ENCODE data around the gene KCTD17.

The KCTD17 gene

DNA sequence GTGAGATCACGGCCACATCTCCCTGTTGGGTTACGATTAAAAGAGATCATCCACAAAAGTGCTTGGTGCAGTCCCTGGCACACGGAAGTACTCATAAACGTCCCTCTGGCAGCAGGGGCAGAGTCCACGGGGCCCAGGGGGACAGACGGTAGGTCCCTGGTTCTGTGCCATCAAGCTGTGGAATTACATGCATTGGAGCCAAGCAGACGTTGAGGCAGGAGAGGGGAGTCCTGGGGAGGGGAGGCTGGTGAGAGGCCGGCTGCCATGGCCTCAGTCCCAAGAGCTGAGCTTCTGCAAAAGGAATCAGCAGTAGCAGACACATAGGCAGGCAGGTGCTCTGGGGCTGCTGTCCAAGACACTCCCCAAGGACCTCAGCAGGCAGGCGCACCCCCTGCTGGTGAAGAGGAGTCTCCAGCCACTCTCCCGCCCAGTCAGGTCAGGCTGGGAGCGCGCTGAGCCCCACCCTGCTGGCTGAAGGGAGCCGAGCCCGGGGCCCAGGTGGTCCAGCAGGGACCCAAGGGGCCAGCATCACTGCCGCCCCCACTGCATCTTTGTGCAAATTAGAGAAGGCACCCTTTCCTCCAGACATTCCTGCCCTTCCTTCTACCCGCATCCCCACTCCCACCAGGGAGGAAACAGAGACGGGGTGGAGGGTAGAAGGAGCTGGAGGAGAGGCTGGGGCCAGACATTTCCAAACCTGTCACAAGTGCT lies 7.6 kb upstream of the KCTD17 start:
- DNase-seq (ENCODE audit: low read depth): no peak

DNA sequence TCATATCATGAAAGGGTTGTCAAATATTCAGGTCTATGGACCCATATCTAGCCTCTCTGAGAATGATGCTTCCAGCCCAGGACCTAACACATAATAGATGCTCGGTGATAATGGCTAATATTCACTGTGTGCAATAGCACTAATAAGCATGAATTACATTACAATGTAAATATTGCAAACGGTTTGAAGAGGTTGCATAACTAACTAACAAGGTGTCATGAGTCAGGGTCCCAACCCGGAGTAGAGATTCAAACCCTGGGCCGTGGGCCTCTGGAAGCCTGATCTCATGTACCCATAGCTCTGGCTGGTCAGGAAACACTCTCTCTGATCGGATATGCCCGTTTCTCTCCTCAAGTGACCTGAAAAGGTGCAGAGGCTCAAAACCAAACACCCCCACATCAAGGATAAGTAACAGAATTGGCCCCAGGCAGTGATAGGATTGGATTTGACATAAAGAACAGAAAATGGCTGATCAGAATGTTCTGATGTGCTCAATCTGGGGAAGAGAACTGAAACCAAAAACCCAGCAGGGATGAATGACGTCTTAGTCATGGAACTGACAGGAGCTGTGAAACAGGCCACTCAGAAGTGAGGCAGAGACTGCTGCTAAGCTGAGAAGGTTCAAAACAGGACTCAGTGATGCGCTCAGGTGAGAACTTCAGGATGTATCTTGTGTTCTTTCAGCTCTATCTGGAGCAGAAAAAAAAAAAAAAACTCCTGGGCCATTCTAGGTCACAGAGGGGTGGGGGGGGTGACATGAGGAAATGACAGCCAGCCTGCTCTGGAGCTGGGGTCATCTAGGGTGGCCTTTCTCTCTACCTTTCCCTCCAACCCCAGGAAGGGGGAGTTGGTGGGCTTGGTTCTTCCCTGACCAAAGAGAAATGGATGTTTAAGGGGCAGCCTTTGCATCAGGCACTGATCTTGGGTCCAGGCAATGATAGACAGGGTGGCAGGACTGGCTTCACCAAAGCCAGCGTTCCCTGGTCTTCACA lies 6.6 kb upstream of the KCTD17 start:
- no peak for DNase-seq (ENCODE audit: low read depth)

DNA sequence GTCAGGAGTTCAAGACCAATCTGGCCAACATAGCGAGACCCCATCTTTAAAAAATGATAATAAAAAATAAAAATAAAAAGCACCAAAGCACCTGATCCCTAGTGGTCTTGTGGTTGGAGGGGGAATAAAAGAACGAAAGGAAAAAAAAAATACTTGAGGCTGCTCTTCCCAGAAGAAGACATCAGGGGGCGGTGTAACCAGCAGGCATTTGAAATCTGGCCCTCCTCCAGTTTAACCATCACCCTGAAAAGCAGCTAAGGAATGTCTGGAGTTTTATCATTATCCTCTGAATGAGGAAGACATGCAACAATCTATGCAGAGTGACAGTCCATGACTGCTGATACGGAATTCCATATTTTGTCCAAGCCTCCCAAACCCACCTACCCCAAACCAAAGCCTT lies 5.6 kb upstream of the KCTD17 start:
- no peak for DNase-seq (ENCODE audit: low read depth)

DNA sequence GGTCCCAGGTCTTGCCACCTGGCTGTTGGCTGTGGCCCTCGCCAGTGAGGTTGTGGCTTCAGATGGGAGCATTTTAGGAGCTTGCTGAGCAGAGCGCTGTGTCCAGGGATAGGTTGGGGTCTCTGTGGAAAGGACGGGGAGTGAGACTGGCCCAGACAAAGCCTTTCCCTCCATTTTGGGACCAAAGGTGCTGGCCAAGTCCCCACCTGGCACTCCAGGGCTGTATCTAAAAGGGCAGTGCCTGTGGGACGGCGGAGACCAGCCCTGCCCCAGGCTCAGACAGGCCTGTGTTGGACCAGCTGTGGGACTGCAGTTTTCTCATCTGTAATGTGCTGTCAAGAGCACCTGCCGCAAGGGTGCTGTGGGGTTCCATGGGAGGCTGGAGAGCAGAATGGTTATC lies 5.0 kb upstream of the KCTD17 start:
- DNase-seq (ENCODE audit: low read depth): no peak

DNA sequence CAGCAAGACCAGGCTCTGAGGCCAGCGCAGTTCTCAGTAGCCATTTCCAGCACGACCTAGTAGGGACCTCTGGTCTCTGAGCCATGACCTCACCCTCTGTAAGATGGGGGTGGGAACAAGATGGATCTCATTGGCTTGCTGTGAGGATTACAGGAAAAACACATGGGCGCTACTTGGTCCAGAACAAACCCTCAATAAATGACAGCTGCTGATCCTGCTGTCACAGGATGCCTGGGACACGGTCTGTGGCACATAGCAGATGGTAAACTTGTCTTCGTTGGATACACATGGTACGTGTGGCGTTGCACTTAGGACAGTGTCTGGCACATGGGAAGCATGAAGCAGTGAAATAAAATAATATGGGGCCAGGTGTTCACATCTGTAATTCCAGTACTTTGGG lies 4.5 kb upstream of the KCTD17 start:
- DNase-seq (ENCODE audit: low read depth): no peak

DNA sequence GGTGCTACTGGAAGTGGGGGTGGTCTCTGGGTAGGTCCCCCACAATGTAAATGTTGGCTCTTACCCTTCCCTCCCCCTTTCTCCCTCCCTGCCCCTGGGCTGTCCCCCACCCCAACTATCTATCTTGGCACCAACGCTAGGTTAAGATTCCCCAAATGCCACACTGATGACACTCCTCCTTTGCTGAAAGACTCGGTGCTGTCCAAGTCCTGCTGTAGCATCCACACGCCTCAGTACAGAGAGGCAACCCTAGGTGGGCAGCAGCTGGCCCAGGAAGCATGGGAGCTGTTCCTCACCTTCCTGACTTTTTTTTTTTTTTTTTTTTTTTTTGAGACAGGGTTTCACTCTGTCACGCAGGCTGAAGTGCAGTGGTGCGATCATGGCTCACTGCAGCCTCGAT lies 3.4 kb upstream of the KCTD17 start:
- no peak for DNase-seq (ENCODE audit: low read depth)

DNA sequence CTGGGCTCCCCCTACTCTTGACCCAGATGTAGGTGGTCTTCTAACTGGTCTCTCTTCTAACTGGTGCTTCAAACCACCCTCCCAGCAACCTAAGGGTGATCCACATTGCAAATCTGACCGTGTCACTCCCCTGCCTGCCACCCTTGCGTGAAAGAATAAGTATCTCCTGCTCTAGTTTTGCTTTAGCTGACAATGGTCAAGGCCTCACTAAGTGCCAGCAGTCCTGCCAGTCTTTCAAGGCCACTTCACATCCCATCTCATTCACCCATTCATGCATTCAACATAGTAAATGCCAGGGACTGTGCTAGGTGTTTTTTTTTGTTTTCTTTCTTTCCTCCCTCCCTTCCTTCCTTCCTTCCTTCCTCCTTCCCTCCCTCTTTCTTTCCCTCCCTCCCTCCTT lies 2.3 kb upstream of the KCTD17 start:
- no peak for DNase-seq (ENCODE audit: low read depth)

DNA sequence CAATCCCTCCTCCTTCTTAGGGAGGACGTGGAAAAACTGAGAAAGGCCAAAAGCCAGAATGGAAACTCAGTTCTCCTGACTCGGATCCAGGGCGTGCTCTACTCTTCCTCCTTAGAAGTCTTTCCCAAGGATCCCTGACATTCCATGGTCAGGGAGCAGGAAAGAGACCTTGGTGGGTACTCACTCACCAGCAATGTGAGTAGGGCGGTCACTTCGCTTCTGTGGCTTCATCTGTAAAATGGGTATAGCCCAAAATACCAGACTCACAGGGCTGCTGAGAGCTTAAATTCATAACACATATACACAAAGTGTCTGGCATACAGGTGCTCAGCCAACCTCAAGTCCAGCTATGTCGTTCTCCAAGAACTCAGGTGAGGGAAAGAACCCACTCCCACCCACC lies 629 bp upstream of the KCTD17 start:
- DNase-seq (ENCODE audit: low read depth): no peak

DNA sequence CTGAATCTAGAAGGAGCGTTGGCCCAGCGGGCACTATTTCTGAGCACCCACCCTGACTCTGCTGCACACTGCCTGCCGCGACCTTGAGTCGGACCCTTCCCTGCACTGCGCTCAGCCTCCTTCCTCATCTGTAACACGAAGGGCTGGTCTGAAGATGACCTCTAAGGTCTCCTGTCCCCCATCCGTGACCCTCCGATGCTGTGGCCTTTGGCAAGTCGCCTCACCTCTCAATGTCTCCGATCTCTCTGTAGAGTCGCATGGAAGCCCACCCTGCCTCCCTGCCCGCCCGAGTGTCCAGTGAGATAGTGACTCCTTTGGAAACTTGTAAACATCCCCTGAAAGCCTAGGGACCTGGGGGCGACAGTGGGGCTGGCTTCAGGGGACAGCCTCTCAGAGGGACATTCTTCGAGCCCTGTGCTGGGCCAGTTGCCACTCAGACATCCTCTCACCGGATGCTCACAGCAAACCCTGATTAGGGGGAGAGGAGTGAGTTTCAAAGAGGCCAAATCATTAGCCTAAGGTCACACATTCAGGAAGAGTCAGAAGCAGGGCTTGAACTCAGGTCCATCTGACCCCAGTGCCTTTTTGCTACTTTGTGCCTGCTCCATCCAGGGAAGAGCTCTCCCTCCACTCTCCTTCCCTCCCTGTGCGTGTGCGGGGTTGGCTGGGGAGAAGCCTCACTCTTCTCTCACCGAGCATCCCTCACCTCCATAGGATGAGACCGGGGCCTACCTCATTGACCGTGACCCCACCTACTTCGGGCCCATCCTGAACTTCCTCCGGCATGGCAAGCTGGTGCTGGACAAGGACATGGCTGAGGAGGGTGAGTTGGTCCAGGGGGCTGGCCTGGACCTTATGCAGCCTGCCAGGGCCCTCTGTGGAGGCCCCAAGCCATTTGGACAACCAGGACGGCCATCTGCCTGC lies 1.1 kb downstream of the KCTD17 start:
- DNase-seq (ENCODE audit: low read depth): no peak

DNA sequence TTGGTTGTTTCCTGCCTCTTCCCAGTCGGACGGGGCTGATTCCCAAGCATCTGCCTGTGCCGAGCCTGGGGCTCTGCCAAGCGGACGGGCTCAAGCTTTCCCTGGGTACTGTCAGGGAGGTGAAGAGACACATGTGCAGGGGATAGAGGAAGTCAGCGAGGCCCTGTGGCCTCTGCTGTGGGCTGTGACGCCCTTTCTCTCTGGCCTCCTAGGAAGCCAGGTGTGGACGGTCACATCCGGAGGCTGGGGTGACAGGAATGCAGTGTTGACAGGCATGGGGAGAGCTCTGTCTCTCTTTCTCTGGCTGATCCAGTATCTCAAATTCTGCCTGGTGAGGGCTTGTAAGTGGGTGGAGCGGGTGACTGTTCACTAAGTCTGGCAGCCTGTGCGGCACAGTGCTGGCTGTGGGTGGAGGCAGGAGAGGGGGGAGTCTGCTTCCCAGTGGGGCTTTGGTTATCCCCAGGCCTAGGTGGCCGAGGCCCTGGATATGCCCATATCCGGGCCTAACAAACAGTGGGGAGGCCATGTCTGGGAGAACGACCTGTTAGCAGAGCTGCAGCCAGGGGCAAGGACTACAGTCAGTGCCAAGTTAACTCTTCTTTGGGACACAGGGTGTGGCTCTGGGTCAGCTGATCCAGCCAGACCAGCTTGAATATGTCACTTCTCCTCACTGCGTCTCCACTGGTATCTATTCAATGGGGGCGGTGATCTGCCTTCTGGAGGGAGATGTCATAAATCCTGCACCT lies 1.9 kb downstream of the KCTD17 start:
- DNase-seq (ENCODE audit: low read depth): no peak

DNA sequence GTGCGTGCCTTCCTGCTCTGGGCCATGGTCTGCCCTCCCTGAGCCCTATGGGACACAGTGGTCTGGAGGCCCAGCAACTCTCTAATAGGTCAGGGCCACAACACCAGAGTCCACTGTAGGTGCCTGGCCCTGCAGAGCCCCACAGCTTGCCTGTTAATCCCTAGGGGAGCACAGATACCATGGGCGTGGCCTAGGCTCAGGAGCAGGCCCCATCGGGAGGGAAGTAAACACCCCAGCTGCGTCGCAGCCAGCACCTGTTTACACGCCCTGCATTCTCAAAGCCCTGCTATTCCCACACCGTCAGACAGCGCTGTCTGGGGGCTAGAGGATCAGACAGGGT lies 2.5 kb downstream of the KCTD17 start:
- no peak for DNase-seq (ENCODE audit: low read depth)

DNA sequence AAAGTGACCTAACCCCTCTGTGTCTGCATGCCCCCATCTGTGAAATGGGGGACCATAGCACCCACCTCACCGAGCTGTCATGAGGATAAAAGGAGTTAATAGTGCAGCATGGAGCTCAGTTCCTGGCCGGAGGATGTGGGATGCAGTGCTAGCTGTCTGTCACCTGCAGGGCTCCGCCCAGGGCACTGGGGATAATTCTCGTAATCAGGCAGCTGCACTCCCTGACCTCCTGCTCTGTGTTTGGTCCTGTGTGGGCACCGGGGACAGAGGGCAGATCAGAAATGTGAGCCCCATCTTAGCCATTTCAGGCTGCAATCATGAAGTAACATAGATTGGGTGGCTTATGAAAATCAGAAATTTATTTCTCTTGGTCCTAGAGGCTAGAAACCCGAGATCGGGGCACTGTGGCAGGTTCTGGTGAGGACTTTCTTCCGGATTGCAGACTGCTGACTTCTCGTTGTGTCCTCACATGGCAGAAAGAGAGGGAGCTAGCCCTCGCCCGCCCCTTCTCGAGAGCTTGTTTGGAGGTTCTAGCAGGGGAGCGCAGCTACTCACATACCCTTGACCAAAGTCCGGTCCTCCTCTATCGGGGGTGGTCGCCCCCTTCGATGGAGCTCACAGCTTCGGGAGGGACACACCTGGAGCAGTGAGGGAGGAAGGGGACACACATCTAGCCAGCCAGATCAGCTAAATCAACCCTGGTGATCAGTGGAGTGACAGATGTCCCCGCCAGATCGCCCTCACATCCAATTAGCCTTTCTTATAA lies 3.2 kb downstream of the KCTD17 start:
- no peak for DNase-seq (ENCODE audit: low read depth)

DNA sequence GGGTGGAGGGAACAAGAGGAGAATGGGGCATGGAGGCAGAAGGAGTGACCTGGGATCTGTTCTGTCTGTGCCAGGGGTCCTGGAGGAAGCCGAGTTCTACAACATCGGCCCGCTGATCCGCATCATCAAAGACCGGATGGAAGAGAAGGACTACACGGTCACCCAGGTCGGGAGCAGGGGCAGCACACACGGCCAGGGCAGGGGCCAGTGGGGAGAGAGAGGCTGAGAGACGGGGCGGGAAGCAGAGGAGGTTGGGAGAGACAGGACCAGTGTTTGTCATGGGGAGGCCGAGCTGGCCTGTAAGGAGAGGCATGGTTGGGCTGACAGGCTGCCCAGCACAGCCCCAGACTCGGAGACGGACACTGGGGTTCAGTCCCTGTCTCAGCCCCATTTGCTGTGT lies 4.7 kb downstream of the KCTD17 start:
- no peak for DNase-seq (ENCODE audit: low read depth)

DNA sequence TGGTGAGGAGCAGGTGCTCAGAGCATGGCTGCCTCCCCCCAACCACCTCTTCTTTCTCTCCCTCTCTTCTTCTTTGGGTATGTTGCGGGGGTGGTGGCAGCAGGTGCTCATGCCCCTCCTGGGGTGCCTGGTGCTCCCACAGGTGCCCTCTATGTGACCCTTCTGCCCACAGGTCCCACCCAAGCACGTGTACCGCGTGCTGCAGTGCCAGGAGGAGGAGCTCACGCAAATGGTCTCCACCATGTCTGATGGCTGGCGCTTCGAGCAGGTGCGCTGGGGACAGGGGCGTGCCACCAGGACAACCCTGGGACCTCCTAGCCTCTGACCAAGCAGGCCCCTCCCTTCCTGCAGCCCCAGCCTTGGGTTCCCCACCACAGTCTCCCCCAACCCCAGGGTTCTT lies 5.7 kb downstream of the KCTD17 start:
- no peak for DNase-seq (ENCODE audit: low read depth)

DNA sequence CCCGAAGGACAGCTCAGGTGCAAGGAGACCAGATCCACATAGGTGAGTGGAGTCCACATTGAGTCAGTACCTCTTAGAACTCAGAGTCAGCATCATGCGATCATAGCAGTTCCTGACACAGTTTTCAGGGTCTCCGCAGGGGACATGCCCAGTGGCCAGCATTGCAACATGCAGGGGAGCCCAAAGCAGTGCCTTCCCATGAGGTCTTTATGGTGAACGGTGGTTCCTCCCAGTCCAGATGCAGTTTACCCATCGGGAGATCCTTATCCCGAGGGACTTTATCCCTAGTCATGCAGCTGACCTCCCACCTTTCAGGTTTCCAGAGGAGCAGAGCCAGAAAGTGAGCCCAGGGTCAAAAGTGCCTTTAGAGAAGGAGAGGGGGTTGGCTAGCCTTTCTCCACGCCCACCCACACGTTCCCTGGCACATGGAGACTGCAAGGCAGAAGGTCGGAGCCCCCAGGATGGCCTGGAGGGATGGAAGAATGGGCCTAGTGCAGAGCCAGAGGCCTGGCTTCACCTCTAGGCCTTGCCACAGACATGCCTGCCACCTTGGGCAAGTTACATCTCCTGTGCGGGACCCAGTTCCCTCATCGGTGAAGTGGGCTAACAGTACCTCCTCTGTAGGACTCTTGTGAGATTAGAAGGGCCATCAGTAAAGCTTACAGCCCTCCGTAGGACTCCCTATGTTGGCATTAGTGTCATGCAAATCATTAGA lies 6.4 kb downstream of the KCTD17 start:
- no peak for DNase-seq (ENCODE audit: low read depth)

DNA sequence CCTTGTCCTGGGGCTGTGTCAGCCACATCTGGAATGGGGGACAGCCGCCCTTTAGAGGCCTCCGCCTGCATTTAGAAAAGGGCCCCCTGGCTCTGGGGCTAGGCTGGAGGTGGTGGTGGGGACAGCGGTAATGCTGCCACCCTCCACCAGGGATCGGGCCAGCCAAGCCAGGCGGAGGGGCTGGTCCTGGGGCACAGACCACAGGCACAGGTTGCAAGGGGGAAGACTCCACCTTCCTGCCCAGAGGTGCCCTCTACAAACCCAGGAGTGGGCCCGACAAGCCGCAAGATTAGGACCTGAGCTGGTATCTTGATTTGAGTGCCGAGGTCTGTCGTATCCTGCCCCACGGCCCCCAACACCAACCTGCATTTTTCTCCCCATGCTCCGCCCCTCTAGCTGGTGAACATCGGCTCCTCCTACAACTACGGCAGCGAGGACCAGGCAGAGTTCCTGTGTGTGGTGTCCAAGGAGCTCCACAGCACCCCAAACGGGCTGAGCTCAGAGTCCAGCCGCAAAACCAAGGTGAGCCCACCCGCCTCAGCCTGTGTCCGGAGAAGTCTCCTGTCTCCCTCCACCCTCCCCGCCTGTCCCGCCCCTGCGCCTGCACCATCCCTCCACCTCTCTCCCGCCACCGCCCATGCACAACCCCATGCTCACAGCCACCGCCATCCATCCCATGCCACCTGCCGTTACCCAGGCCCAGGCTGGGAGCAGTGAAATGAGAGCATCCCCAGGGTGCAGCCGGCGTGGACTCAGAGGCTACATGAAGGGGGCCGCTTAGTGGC lies 7.6 kb downstream of the KCTD17 start:
- no peak for DNase-seq (ENCODE audit: low read depth)

DNA sequence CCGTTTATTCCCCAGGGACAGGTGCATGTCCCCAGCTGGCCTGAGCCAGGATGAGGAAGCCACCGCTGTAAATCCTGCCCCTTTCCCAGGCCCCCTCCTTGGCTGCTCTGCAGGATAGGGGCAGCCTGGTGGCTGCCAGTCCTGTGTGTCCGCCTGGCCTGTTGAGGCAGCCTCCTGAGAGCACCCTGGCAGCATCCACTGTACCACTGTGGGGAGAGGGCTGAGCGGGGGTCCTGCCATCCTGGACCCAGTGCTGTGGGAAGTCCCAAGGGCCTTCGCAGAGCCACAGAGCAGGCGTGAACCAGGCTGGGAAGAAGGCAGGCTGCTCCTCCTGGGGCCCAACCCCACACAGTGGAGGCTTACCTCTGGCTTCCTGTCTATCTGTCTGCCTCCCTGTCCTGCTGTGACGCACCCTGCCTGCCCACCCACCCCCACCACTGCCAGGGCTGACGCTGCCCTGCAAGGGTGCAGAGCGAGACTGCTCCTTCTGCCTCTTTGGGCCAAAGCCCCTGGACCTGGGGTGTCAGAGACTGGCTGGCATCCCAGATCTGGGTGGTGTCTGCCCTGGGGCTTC lies 8.4 kb downstream of the KCTD17 start:
- DNase-seq (ENCODE audit: low read depth): no peak

DNA sequence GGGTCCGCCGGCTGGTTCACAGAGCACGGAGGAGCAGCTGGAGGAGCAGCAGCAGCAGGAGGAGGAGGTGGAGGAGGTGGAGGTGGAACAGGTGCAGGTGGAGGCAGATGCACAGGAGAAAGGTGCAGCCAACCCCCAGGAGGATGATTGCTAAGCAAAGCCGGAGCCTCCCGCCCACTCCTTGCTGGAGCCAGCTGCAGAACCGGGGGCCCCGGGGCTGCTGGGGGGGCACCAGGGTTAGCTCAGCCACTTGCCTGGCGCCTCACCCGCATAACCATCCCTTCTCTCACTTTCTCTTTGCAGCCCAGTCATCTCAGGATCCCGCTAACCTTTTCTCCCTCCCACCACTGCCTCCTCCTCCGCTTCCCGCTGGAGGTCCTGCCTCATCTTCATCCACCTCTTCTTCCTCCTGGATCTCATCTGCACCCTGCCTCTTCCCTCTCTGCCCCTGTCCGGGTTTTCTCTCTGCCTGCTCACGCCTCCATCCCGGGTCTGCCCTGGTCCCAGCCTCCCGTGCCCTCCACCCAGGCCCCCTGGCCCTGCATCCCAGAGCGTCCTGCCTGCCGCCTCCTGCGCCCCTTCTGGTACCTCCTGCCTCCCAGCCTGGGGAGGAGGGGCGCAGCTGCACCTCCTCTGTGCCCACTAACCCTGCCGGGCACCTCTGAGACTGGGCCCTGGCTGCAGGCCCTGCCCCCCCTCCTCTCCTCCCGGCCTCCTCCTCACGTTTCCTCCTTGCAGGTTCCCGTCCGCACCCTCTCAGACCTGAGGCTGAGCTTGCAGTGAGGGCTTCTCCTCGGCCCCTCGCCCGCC lies 9.5 kb downstream of the KCTD17 start:
- no peak for DNase-seq (ENCODE audit: low read depth)

Data from stimulated activated CD8-positive, alpha-beta memory T cell treated with anti-CD3 and anti-CD28 coated beads, Interleukin-7, amount 100 ng/mL, for 24 hours (primary cell).